Suprapubic skin (tissue), 3 donors: Measurements from ENCODE around the gene ATXN1.
A peak's percentile ranks its signal among the peaks of the same experiment; 100 is the strongest.

Experiments used
- POLR2A ChIP-seq, 2 donors: fragments of 450-650 bp; IDR thresholded peaks; one replicate each; pipeline ENCODE4 v1.6.1; 2017; ENCODE audit warnings: antibody characterized with exemption in 2 of 2, mild to moderate bottlenecking in 2 of 2, moderate library complexity in 2 of 2
- TF ChIP-seq, protein P1 (sequence below), 2 donors: fragments of 200-600 bp in 1 of 2; fragments of 450-650 bp in 1 of 2; sonication (generic) in 1 of 2; IDR thresholded peaks; one replicate each; pipeline ENCODE4 v1.5.1; 2016 to 2019; ENCODE audit warnings: antibody characterized with exemption in 2 of 2, mild to moderate bottlenecking in 1 of 2, moderate library complexity in 1 of 2

DNA sequence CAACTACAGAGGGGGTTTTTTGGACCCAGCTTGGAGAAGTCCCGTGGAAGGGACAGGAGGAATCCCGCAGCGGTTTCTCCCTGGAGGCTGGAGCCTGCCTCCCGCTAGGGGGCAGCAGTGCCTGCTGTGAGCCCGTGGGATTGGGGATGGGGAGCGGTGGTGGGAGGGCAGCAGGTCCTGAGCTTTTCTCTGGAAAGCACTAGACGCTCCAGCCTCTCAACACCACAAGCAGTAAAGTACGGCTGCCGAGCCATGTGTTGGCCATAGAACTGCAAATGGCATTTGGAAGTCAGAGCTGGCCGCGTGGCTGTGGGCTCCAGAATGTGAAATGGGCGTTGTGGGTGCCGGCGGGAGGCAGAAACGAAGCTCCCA, 475.1 kb downstream of the ATXN1 start:
- TF ChIP-seq, protein P1, sequence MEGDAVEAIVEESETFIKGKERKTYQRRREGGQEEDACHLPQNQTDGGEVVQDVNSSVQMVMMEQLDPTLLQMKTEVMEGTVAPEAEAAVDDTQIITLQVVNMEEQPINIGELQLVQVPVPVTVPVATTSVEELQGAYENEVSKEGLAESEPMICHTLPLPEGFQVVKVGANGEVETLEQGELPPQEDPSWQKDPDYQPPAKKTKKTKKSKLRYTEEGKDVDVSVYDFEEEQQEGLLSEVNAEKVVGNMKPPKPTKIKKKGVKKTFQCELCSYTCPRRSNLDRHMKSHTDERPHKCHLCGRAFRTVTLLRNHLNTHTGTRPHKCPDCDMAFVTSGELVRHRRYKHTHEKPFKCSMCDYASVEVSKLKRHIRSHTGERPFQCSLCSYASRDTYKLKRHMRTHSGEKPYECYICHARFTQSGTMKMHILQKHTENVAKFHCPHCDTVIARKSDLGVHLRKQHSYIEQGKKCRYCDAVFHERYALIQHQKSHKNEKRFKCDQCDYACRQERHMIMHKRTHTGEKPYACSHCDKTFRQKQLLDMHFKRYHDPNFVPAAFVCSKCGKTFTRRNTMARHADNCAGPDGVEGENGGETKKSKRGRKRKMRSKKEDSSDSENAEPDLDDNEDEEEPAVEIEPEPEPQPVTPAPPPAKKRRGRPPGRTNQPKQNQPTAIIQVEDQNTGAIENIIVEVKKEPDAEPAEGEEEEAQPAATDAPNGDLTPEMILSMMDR (IDR thresholded peaks at IDR 0.05) = peak; percentile 16 to 72
- TF ChIP-seq POLR2A (IDR thresholded peaks at IDR 0.05) = no peak
